GM21737 (cell line): ENCODE results near the gene DPH6.
"Not testable (repeated sequence)": the region's sequence is repeated elsewhere in the genome, so short reads cannot be mapped to it uniquely, and the experiment has no call there.

Experiments
- ATAC-seq: cut with Tn5 transposase; IDR thresholded peaks from one replicate; pipeline ENCODE4 v1.9.1; 2021; ENCODE audit warnings: mild to moderate bottlenecking, moderate library complexity; ENCODE audit not compliant: unreplicated experiment

Gene DPH6

DNA sequence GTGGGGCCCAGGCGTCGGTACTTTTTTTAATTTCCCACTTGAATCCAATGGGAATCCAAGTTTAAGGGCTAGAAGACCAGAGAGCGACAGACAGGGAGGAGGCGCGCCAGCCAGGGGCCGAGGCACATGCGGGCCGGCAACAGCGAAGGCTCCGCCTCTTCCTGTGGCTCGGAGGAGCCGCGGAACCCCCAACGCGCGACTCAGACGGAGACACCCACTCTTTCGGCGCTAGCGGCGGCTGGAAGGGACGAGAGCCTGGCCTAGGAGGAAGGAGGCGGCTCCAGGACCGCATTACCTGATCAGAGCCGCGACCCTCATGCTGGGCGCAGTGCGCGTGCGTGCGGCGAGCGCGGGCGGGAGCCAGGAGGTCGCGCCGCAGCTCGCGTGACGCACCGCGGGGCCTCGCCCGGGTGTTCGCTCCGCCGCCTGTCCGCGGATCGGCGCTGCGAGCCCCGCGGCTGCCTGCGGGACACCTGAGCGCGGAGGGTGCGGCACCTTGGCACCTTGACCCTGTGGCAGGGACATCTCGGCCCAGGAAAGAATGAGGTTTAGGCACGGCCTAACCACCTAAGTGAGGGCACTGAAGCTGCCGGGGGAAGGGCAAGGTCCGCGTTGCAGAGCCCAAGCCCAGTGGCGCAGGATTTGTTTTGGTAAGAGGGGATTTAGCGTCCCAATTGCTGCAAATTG is at the start of gene DPH6:
Gene DPH6 (minus strand): TSS at position 342 of the 687 bp plus-strand sequence. CDS start 24 bp downstream, at position 318.
- ATAC-seq: peak; percentile 86

DNA sequence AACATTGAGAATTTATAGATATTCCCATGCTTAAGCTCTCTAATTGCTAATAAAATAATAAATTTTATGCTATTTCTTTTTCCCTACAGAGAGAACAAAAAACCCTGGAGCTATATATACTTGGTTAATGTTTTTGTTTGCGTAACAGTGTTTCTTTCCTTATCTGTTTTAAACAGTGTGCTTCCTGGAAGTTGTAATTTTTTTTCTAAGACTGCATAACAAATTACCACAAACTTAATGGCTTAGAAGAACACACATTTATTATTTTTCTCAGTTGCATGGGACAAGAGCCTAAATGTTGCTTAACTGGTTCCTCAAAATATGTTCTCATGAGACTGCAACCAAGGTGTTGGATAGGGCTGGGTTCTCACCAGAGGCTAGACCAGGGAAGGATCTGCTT is 49.7 kb upstream of the DPH6 start:
- no peak for ATAC-seq

DNA sequence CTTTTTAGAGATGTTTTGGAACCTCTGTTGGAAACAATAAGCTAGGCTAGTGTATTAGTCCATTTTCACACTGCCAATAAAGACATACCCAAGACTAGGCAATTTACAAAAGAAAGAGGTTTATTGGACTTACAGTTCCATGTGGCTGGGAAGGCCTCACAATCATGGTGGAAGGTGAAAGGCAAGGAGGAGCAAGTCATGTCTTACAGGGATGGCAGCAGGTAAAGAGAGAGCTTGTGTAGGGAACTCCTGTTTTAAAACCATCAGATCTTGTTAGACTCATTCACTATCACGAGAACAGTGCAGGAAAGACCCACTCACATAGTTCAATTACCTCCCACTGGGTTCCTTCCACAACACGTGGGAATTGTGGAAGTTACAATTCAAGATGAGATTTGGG is 46.0 kb upstream of the DPH6 start:
- not testable (repeated sequence) for ATAC-seq

DNA sequence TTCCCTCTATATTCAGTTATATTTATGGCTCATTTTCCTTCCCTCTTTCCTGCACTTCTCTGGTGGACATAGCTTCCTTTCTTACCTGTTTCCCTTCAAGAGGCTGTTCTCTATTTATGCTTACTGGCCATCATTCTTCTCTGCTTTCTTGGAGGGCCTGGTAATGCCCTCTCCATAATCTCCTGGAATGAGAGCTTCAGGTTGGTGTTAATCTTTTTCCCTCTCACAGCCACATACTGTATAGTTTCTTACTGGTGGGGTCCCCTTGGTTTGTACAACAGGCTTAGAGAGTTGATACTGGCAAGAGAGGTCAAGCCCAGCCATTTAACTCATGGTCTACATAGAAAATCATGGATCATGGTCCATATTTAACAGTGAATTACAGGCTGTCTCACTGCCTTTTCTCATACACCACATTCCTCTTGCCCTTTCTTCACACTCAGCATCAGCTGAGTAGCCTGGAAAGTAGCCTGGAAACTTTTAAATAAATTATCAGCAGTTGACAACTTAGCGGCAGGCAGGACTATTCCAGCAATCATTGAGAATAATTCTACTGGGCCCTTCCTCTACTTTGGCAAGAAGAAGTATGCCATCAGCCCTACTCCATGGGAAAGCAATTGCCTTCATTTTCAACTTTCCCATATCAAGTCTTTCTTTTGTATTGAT is 38.0 kb upstream of the DPH6 start:
- ATAC-seq: no peak

DNA sequence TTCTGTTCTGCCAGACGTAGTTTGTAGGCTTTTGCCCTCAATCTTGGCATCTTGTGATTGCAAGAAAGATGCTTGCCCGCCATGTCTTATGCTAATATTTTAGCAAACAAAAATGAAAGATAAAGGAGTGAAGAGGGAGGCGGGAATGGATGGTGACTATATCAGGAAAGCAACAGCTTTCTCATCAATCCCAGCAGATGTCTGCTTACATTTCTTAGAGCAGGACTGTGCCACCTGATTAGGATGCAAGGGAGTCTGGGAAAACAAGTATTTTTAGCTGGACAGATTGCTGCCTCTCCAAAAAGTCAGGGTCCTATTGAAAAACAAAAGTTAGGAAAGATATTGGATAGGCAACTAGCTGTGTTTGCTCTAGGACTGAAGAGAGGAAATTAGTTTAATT is 34.6 kb upstream of the DPH6 start:
- ATAC-seq: no peak

GRCh38 chr15:35567392-35567791 is 21.4 kb upstream of the DPH6 start:
- ATAC-seq: no peak

DNA sequence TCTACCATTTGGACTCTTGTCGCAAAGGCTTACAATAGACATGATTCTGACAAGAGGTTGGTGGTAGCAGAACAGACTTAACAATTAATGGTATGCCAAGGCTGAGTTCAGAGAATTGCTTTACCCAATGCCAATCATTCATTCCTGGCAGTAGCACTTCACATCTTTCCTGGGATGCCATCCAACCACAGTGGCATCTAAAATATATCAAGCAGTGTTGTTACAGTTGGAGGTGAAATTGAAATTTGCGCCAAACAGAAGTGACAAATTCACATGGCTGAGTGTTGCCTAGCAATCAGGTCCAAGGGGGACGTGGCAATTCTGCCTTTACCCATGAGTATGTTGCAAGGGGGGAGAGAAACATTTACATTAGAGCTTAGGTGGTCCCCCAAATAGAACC is 21.0 kb upstream of the DPH6 start:
- ATAC-seq: no peak

DNA sequence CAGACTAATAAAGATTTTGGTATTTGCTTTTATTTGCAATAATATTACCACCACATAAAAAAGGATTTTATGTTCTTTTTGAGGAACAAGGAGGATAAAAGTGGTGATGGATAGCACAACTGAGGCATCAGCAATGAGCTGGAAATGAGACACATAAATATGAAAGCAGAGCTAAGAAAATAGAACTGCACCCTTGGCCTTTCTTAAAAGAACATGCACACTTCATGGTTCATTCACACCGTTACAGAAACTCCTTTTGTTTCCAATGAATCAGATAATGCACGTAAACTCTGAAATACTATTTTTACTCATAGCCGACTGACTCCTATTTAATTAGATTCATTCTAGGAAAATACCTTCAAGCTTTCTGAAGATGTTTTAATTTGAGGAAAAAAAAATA is 19.9 kb upstream of the DPH6 start:
- no peak for ATAC-seq

DNA sequence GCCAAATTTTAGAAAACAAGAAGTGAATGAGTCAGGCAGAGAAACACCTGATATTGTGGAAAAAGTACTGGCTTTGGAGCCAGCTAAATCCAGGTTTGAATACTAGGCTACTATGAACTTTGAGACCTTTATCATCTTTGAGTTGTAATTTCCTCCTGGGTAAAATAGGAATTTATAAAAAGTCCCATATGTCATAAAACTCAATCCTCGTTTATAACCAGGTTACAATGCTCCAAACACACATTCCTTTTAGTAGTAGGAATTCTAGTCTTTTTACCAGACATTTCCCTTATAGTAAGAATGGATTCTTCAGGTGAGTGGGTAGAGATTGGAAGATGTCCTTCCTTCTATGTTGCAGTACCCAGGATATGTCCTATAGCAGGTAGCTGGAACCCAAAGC is 16.7 kb upstream of the DPH6 start:
- no peak for ATAC-seq

DNA sequence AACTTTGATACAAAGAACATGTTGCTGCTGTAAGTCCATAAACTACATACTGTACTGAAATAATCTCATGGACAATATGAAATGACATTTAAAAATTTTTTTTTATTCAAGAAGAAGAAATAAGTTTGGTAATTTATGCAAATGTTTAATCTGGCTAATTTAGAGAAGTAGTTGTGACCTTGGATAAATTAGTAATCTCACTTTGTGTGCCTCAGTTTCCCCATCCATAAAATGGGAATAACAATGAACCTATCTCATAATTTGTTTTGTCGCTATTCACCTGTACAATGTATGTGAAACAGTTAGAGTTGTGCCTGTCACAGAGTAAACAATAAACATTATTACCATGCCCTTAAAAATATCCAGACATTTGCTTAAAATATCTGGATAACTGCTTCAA is 15.3 kb upstream of the DPH6 start:
- no peak for ATAC-seq

- ATAC-seq: no peak
Measured at GRCh38 chr15:35560870-35561269, 14.9 kb upstream of the DPH6 start.

DNA sequence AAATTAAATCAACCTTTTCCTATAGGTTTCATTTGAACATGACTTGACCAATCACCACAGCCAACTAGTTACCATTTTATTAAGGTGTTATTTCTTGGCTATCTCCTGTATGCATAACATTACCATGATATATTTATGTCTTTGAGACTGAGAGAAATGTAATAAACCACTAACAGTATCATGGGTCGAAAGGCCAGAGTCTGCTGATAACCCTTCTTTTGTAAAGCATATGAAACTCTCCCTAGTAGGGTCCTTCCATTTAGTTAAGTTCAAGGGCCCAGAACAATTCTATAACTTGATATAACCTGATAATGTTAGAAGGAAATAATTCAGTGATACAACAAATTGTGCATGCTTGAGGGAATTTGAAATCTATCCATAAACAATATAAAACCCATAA is 14.3 kb upstream of the DPH6 start:
- no peak for ATAC-seq

DNA sequence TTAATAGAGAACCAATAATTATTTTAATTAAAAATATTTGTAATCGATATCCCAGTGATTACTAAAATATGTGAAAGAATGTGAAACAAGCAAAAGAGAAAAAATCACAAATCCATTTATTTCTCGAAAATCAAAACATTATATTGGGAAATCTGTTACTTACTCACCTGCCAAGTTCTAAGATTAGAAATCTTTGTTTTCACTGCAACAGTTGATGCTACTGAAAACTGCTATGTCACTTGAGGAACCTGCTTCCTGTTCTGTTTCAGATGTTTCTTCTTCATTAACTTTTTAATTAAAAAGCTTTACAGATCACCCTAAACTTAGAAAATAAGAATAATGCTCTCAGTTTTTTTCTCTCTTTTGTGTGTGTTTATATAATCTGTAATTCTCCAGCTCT is 13.7 kb upstream of the DPH6 start:
- ATAC-seq: no peak

- ATAC-seq: no peak
Measured at GRCh38 chr15:35557544-35557943, 11.6 kb upstream of the DPH6 start.

DNA sequence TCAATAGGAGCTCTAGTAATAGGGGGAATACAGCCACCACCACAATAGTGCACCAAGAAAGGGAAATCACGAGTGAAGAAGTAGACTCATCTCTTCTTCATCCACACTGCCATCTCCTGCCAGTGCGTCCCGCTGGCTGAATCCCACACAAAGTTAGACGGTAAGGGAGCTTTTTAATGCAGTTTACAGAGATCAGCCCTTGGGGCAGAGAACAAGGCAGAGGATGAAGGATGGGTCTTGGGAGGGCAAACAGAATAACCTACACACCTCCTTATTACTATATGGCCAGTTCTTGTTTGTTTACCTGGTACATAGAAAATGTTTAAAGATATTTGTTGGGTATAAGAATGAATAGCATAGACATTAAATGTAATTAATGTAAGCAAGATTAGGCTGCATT is 11.0 kb upstream of the DPH6 start:
- ATAC-seq: no peak

GRCh38 chr15:35555244-35555643 is 9.3 kb upstream of the DPH6 start:
- ATAC-seq: no peak

- no peak for ATAC-seq
Measured at GRCh38 chr15:35550957-35551356, 5.0 kb upstream of the DPH6 start.

DNA sequence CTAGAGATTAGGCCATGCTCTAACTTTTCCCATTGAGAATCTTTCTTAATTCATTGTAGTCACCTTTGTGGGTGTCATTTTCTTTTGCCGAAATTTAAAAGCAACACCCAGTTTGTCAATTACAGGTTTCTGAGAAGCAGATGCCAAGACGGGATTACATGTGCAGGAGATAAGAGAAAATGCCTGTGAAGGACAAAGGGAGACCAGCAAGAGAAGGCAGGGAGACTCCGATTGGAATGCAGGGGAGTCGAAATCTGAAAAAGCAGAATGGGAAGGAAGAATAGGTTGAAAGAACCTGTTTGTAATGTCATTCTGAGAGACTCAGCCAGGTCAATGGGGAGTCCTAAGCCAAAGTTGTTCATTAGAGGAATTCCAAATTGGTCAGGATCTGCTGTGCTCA is 3.6 kb upstream of the DPH6 start:
- no peak for ATAC-seq

DNA sequence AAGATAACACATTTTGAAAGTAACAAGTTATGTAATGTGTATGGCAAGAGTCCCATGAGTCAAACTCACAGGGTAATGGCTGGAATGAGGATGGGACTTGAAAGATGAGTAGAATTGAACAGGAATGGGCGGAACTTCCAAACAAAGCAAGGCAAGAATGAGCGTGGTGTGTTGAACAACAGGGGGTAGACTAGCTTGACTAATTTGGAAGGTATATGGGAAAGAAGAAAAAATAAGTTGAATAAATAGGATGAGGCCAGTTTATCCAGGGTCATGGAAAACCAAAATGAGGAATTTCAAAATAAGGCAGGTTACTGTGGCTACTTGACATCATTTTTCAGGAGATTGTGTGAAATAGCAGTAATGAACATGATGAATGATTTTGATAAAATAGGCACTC is 2.5 kb upstream of the DPH6 start:
- no peak for ATAC-seq

- no peak for ATAC-seq
Measured at GRCh38 chr15:35547775-35548364, 1.9 kb upstream of the DPH6 start.

DNA sequence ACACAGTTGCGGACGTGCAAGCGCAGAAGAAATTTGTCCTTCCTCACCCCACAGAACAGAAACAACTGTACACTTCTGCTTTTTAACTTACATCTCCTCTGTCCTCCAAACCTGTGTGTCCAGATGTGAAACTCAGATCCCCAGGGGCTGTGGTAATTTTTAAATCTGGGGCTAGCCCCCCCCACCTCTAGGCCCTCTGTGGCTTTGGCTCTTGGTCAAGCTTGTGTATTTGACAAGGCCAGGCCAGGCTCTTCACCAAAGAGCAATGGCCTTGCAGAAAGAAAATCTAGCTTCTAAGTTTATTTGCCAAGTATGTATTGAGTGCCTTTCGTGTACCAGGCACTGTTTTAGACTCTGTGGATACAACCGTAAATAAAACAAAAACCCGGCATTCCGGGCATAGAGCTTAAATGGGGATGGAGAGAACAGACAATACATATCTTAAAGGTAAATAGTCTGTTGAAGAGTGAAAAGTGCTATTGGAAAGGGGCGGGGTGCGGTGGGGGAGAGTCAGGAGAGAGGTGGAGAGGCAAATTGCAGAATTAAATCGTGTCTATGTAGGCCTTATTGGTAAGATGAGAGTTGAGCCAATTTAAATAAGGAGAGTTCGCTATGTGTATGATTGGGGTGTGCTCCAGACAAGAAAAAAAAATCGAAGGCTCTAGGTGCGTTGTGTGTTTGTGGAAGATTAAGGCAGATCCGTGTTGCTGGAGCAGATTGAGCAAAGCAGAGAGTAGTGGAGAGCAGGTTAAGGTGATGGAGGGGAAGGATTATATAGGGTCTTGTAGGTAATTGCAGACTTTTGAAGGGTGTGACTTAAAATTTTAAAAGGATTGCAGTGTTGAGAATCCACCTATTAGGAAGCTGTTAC is 781 bp upstream of the DPH6 start:
- peak; percentile 23 for ATAC-seq
